Astrocyte (in vitro differentiated cells and primary cell): ENCODE results near the gene UBE2R2. TPM values are rescaled to one million over a fixed set of nuclear protein-coding genes. Genes with fewer than 3 reads are reported as not detected.
"Not testable (repeated sequence)": the region's sequence is repeated elsewhere in the genome, so short reads cannot be mapped to it uniquely, and the experiment has no call there.

Experiments
- DNase-seq: peaks from one replicate; pipeline ENCODE4 v3.0.0-alpha.2; 2010; ENCODE audit warnings: low read depth
- FAIRE-seq: peaks from 2 replicates; lab custom pipeline; 2011; peaks lifted over from hg19 to GRCh38; lab: Jason Lieb, UNC
- H2AFZ ChIP-seq: 2 replicates; pipeline ENCODE4 v1.6.0; 2012; ENCODE audit warnings: low read depth, low read length, inconsistent platforms
- H3K27ac ChIP-seq: 2 replicates; pipeline ENCODE4 v1.5.1; 2011; ENCODE audit warnings: low read depth, low read length, inconsistent platforms
- H3K27me3 ChIP-seq: 2 replicates; pipeline ENCODE4 v1.6.0; 2011; ENCODE audit warnings: low read length, inconsistent platforms; ENCODE audit not compliant: insufficient read depth
- H3K36me3 ChIP-seq: 2 replicates; pipeline ENCODE4 v1.5.1; 2011; ENCODE audit warnings: low read length, inconsistent platforms; ENCODE audit not compliant: insufficient read depth
- H3K4me1 ChIP-seq: 2 replicates; pipeline ENCODE4 v1.5.1; 2011; ENCODE audit warnings: low read length, inconsistent platforms; ENCODE audit not compliant: insufficient read depth
- H3K4me2 ChIP-seq: 2 replicates; pipeline ENCODE4 v1.6.0; 2012; ENCODE audit warnings: low read length, inconsistent platforms
- H3K4me3 ChIP-seq: 2 replicates; pipeline ENCODE4 v1.5.1; 2011; ENCODE audit warnings: low read depth, mild to moderate bottlenecking, low read length, inconsistent platforms; ENCODE audit not compliant: insufficient read depth
- H3K79me2 ChIP-seq: 2 replicates; pipeline ENCODE4 v1.6.0; 2012; ENCODE audit warnings: mild to moderate bottlenecking, low read length, inconsistent platforms; ENCODE audit not compliant: insufficient read depth
- H3K9ac ChIP-seq: 2 replicates; pipeline ENCODE4 v1.6.0; 2012; ENCODE audit warnings: mild to moderate bottlenecking, low read length, inconsistent platforms
- H3K9me3 ChIP-seq: 2 replicates; pipeline ENCODE4 v1.5.1; 2012; ENCODE audit warnings: low read depth, mild to moderate bottlenecking, low read length, inconsistent platforms; ENCODE audit not compliant: insufficient read depth
- H4K20me1 ChIP-seq: 2 replicates; pipeline ENCODE4 v1.6.0; 2012; ENCODE audit warnings: low read length, inconsistent platforms; ENCODE audit not compliant: insufficient read depth
- H3K27ac Mint-ChIP-seq: one replicate; pipeline ENCODE4 v1.8.0; 2021; ENCODE audit warnings: mild to moderate bottlenecking, mixed read lengths; ENCODE audit not compliant: unreplicated experiment
- H3K27me3 Mint-ChIP-seq: one replicate; pipeline ENCODE4 v1.8.0; 2021; ENCODE audit warnings: low read depth, mixed read lengths; ENCODE audit not compliant: unreplicated experiment
- H3K36me3 Mint-ChIP-seq: one replicate; pipeline ENCODE4 v1.8.0; 2021; ENCODE audit warnings: low read depth, mixed read lengths; ENCODE audit not compliant: unreplicated experiment
- H3K4me1 Mint-ChIP-seq: one replicate; pipeline ENCODE4 v1.8.0; 2021; ENCODE audit warnings: low read depth, mixed read lengths; ENCODE audit not compliant: unreplicated experiment
- H3K4me3 Mint-ChIP-seq: one replicate; pipeline ENCODE4 v1.8.0; 2021; ENCODE audit warnings: mild to moderate bottlenecking, moderate library complexity, mixed read lengths; ENCODE audit not compliant: unreplicated experiment
- H3K9me3 Mint-ChIP-seq: one replicate; pipeline ENCODE4 v1.8.0; 2021; ENCODE audit warnings: mild to moderate bottlenecking, mixed read lengths; ENCODE audit not compliant: unreplicated experiment
- EZH2 ChIP-seq: IDR thresholded peaks from 2 replicates; pipeline ENCODE4 v1.6.1; 2012; ENCODE audit warnings: mild to moderate bottlenecking, low read length, inconsistent platforms; ENCODE audit not compliant: insufficient read depth
- total RNA-seq: library from RNA; stranded (reverse); gene quantifications from 2 replicates; pipeline ENCODE4 v1.2.1, GENCODE V29; 2021
- TF ChIP-seq, protein P1 (sequence below): IDR thresholded peaks from 2 replicates; pipeline ENCODE4 v1.5.1; 2011; ENCODE audit warnings: low read depth, mild to moderate bottlenecking, inconsistent platforms, low read length, moderate library complexity; ENCODE audit not compliant: insufficient read depth

UBE2R2 gene
- total RNA-seq, 1 donor from 2014 or later = 48.7 TPM

DNA sequence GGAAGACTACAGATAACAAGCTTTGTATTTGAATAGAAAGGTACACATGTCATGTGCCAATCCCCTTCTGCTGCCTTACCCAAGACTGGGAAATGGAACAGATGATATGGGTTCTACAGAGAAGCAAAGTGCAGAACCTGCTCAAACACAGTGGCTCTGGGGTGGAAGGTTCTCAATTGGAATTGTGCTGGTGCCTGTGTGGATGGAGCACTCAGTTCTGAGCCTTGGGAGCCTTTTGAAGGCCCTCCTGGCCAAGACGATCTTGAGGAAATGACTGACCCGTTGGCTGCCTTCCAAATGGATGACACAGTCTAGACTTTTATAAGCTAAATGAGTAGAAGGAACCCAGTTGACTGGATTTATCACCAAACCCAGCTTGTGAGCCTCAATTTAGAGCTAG, 25.8 kb upstream of the UBE2R2 start:
- DNase-seq (peak; percentile 18), FAIRE-seq (no peak)
- Mint-ChIP-seq H3K27me3 (peaks cover 44% of the 10 kb centered on the region), H3K36me3 (peaks cover 15% of the 10 kb centered on the region), H3K9me3 (peaks cover 5% of the 10 kb centered on the region), H3K27ac (no peak overlapping the region), H3K4me1 (peaks cover 6% of the 10 kb centered on the region), H3K4me3 (no peak overlapping the region)
- H3K9me3 ChIP-seq = peaks cover 3% of the 10 kb centered on the region
- H3K9ac ChIP-seq = no peak overlapping the region
- H2AFZ ChIP-seq = no peak overlapping the region
- H3K4me2 ChIP-seq = no peak overlapping the region
- H3K27me3 ChIP-seq = peaks cover 25% of the 10 kb centered on the region
- peaks cover 5% of the 10 kb centered on the region for H3K4me1 ChIP-seq
- H3K27ac ChIP-seq = no peak overlapping the region
- TF ChIP-seq, protein P1, sequence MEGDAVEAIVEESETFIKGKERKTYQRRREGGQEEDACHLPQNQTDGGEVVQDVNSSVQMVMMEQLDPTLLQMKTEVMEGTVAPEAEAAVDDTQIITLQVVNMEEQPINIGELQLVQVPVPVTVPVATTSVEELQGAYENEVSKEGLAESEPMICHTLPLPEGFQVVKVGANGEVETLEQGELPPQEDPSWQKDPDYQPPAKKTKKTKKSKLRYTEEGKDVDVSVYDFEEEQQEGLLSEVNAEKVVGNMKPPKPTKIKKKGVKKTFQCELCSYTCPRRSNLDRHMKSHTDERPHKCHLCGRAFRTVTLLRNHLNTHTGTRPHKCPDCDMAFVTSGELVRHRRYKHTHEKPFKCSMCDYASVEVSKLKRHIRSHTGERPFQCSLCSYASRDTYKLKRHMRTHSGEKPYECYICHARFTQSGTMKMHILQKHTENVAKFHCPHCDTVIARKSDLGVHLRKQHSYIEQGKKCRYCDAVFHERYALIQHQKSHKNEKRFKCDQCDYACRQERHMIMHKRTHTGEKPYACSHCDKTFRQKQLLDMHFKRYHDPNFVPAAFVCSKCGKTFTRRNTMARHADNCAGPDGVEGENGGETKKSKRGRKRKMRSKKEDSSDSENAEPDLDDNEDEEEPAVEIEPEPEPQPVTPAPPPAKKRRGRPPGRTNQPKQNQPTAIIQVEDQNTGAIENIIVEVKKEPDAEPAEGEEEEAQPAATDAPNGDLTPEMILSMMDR = no peak
- TF ChIP-seq EZH2 = no peak
- no peak overlapping the region for H3K4me3 ChIP-seq
- no peaks in the 10 kb centered on the region for H3K79me2 ChIP-seq
- no peaks in the 10 kb centered on the region for H3K36me3 ChIP-seq
- no peaks in the 10 kb centered on the region for H4K20me1 ChIP-seq

- not testable (repeated sequence) for H4K20me1 ChIP-seq, H3K36me3 ChIP-seq, H2AFZ ChIP-seq, H3K4me1 Mint-ChIP-seq, H3K27ac ChIP-seq, FAIRE-seq, H3K4me2 ChIP-seq, H3K9me3 ChIP-seq, DNase-seq, H3K79me2 ChIP-seq, H3K4me3 Mint-ChIP-seq, H3K4me1 ChIP-seq, H3K27ac Mint-ChIP-seq, H3K9ac ChIP-seq, H3K4me3 ChIP-seq
- H3K36me3 Mint-ChIP-seq = peaks cover 18% of the 10 kb centered on the region
- peaks cover 48% of the 10 kb centered on the region for H3K27me3 Mint-ChIP-seq
- peaks cover 16% of the 10 kb centered on the region for H3K9me3 Mint-ChIP-seq
- H3K27me3 ChIP-seq = peaks cover 12% of the 10 kb centered on the region
Observed at GRCh38 chr9:33793496-33793895, 23.5 kb upstream of the UBE2R2 start.

GRCh38 chr9:33794560-33794959, 22.4 kb upstream of the UBE2R2 start:
- H3K36me3 ChIP-seq = no peaks in the 10 kb centered on the region
- FAIRE-seq (no peak), DNase-seq (no peak)
- no peak overlapping the region for H3K27ac ChIP-seq
- Mint-ChIP-seq H3K9me3 (peaks cover 20% of the 10 kb centered on the region), H3K27ac (no peak overlapping the region), H3K4me1 (peaks cover 6% of the 10 kb centered on the region), H3K36me3 (peaks cover 18% of the 10 kb centered on the region), H3K4me3 (no peak overlapping the region), H3K27me3 (peaks cover 54% of the 10 kb centered on the region)
- no peaks in the 10 kb centered on the region for H3K9me3 ChIP-seq
- no peak for TF ChIP-seq EZH2
- TF ChIP-seq, protein P1 = no peak
- H3K4me3 ChIP-seq = no peak overlapping the region
- H4K20me1 ChIP-seq = no peaks in the 10 kb centered on the region
- no peaks in the 10 kb centered on the region for H3K79me2 ChIP-seq
- peaks cover 5% of the 10 kb centered on the region for H3K4me1 ChIP-seq
- no peak overlapping the region for H3K9ac ChIP-seq
- no peak overlapping the region for H2AFZ ChIP-seq
- peaks cover 12% of the 10 kb centered on the region for H3K27me3 ChIP-seq
- H3K4me2 ChIP-seq = no peak overlapping the region
